ENCODE results near the gene PERM1. TPM values are rescaled to one million over a fixed set of nuclear protein-coding genes. Genes with fewer than 3 reads are reported as not detected.
A peak's percentile ranks its signal among the peaks of the same experiment; 100 is the strongest.
"Not testable (repeated sequence)": the region's sequence is repeated elsewhere in the genome, so short reads cannot be mapped to it uniquely, and the experiment has no call there.

Gene PERM1
- total RNA-seq, 1 experiment from 2014 or later = 0.18 TPM

DNA sequence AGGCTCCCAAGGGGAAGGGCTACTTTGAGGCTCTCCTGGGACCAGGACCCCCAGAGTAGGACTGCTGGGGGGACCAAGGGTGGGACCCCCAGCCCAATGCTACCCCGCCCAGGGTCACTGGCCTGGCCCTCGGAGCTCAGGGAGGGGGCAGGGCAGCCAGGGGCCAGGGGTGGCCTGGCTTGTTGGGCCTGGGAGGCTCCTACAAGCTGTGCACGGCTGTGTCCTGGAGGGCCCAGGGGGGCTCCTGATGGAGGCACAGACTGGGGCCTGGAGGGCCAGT is 15.8 kb upstream of the PERM1 start:
- no peak overlapping the region for H3K4me3 ChIP-seq (ENCODE audit: low read depth, low read length)
- H3K4me3 Mint-ChIP-seq (ENCODE audit: unreplicated experiment) = peak overlapping the region; percentile 48
- no peaks in the 10 kb centered on the region for H3K9me3 ChIP-seq
- no peaks in the 10 kb centered on the region for H3K4me1 Mint-ChIP-seq (ENCODE audit: low read depth, unreplicated experiment)
- no peak overlapping the region for H3K27ac Mint-ChIP-seq (ENCODE audit: unreplicated experiment)
- ChIA-PET POLR2A (interaction anchor here (1.0 kb wide), 1 partner anchor 16 kb away, joined by 3 read pairs; the partner anchor contains the start of gene ISG15), CTCF (no interaction called here)
- no peaks in the 10 kb centered on the region for H3K9me3 Mint-ChIP-seq (ENCODE audit: unreplicated experiment)
- no peaks in the 10 kb centered on the region for H3K27me3 Mint-ChIP-seq (ENCODE audit: insufficient read depth, unreplicated experiment)
- peak in 1 of 2 experiments; percentile 34 for DNase-seq
- H3K36me3 Mint-ChIP-seq (ENCODE audit: insufficient read depth, unreplicated experiment) = peaks cover 35% of the 10 kb centered on the region
- peaks cover 20% of the 10 kb centered on the region for H3K4me1 ChIP-seq
- no peak for TF ChIP-seq CTCF (IDR thresholded peaks at IDR 0.05; ENCODE audit: insufficient read depth in 1 of 2, low read depth in 1 of 2, low read length in 1 of 2, severe bottlenecking in 1 of 2, unreplicated experiment in 1 of 2)
- intact Hi-C loops (cut with micrococcal nuclease; ENCODE audit: unreplicated experiment) = loop anchor here (5.0 kb wide), 1 partner anchor 75 kb away; the partner anchor contains the start of gene RNF223
- BruUV-seq (replicated peaks) = no TSS peak
- no peaks in the 10 kb centered on the region for H3K36me3 ChIP-seq (ENCODE audit: control insufficient read depth, insufficient read depth, low read length)
- no peaks in the 10 kb centered on the region for H3K27me3 ChIP-seq (replicated peaks; ENCODE audit: control insufficient read depth, insufficient read depth, low read length)

DNA sequence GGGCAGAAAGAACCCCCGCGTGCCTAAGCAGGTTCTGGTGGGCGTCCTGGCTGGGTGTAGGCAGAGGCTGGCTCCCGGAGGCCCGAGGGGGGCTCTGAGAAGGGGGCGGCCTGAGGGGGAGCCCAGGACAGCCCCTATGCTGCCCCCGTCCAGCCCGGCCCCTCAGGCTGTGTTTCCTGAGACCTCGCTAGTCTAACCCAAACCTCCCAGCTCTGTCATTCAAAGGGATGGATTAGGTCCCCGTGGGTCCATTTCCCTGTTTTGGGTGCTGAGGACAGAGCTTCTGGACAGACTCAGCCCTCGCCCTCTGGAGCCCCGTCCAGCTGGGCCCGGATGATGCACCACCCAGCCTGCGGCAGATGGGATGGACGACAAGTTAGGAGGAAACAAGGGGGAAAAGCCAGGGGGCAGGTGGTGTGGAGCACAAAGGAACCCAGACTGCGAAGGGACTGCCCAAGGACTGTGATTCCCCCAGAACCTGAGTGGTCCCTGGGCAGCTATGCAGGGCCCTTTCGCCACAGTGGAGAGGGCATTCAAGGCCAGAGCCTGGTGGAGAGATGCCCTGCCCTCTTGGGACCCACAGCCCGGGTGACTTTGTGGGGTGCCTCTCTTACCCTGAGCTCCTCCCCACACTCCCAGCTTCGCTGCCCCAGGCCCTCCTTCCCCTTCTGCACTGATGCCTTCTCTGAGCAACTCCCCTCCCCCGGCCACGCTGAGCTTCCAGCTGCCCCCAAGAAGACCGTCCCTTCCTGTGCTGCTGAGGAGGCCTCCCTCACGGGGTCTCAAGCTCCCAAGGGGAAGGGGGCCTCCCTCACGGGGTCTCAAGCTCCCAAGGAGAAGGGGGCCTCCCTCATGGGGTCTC is 15.2 kb upstream of the PERM1 start:
- CTCF ChIA-PET = no interaction called here
- H3K27ac Mint-ChIP-seq (ENCODE audit: unreplicated experiment) = no peak overlapping the region
- POLR2A ChIA-PET = interaction anchor here (0.7 to 1.0 kb wide), 2 partner anchors 17 to 119 kb away, joined by 3 read pairs; partner anchors contain the start of genes C1orf159 and ISG15
- H3K4me3 Mint-ChIP-seq (ENCODE audit: unreplicated experiment) = peak overlapping the region; percentile 48
- peaks cover 36% of the 10 kb centered on the region for H3K36me3 Mint-ChIP-seq (ENCODE audit: insufficient read depth, unreplicated experiment)
- no peaks in the 10 kb centered on the region for H3K9me3 Mint-ChIP-seq (ENCODE audit: unreplicated experiment)
- peak in 1 of 2 experiments; percentile 42 for DNase-seq
- no peak for TF ChIP-seq CTCF (IDR thresholded peaks at IDR 0.05; ENCODE audit: insufficient read depth in 1 of 2, low read depth in 1 of 2, low read length in 1 of 2, severe bottlenecking in 1 of 2, unreplicated experiment in 1 of 2)
- H3K4me1 Mint-ChIP-seq (ENCODE audit: low read depth, unreplicated experiment) = no peaks in the 10 kb centered on the region
- no peaks in the 10 kb centered on the region for H3K27me3 Mint-ChIP-seq (ENCODE audit: insufficient read depth, unreplicated experiment)
- H3K4me3 ChIP-seq (ENCODE audit: low read depth, low read length) = no peak overlapping the region
- peaks cover 5% of the 10 kb centered on the region; the same call in 1 of the 2 replicates for H3K9me3 ChIP-seq
- intact Hi-C loops (cut with micrococcal nuclease; ENCODE audit: unreplicated experiment) = loop anchor here (5.0 kb wide), 1 partner anchor 75 kb away; the partner anchor contains the start of gene RNF223
- no peaks in the 10 kb centered on the region for H3K27me3 ChIP-seq (replicated peaks; ENCODE audit: control insufficient read depth, insufficient read depth, low read length)
- H3K36me3 ChIP-seq (ENCODE audit: control insufficient read depth, insufficient read depth, low read length) = no peaks in the 10 kb centered on the region
- BruUV-seq (replicated peaks) = no TSS peak
- peaks cover 19% of the 10 kb centered on the region for H3K4me1 ChIP-seq

GRCh38 chr1:995665-996633 is 14.1 kb upstream of the PERM1 start:
- Mint-ChIP-seq H3K36me3 (ENCODE audit: insufficient read depth, unreplicated experiment) (peaks cover 40% of the 10 kb centered on the region), H3K4me3 (ENCODE audit: unreplicated experiment) (peak overlapping the region; percentile 30), H3K4me1 (ENCODE audit: low read depth, unreplicated experiment) (no peaks in the 10 kb centered on the region), H3K27me3 (ENCODE audit: insufficient read depth, unreplicated experiment) (no peaks in the 10 kb centered on the region), H3K27ac (ENCODE audit: unreplicated experiment) (peak overlapping the region; percentile 21), H3K9me3 (ENCODE audit: unreplicated experiment) (no peaks in the 10 kb centered on the region)
- H3K36me3 ChIP-seq (ENCODE audit: control insufficient read depth, insufficient read depth, low read length) = no peaks in the 10 kb centered on the region
- no TSS peak for BruUV-seq (replicated peaks)
- H3K27me3 ChIP-seq (replicated peaks; ENCODE audit: control insufficient read depth, insufficient read depth, low read length) = no peaks in the 10 kb centered on the region
- no peak for TF ChIP-seq CTCF (IDR thresholded peaks at IDR 0.05; ENCODE audit: insufficient read depth in 1 of 2, low read depth in 1 of 2, low read length in 1 of 2, severe bottlenecking in 1 of 2, unreplicated experiment in 1 of 2)
- H3K9me3 ChIP-seq = peaks cover 8% of the 10 kb centered on the region; the same call in 1 of the 2 replicates
- peaks cover 19% of the 10 kb centered on the region for H3K4me1 ChIP-seq
- H3K4me3 ChIP-seq (ENCODE audit: low read depth, low read length) = no peak overlapping the region
- ChIA-PET POLR2A (no interaction called here), CTCF (no interaction called here)
- intact Hi-C loops (cut with micrococcal nuclease; ENCODE audit: unreplicated experiment) = loop anchor here (5.0 kb wide), 1 partner anchor 76 kb away; the partner anchor contains the start of gene RNF223
- DNase-seq = peak; percentile 74 to 84

DNA sequence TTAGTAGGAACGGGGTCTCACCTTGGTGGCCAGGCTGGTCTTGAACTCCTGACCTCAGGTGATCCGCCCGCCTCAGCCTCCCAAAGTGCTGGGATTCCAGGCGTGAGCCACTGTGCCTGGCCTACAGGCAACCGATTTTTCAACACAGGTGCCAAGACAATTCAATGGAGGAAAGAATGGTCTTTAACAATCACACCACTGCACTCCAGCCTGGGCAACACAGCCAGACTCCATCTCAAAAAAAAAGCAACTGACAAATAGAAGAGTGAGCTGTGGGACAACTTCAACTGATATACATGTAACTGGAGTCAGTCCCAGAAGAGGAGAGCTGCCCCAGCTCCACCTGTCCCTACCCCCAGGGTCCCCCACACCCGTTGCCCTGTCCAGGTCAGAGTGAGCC is 12.7 kb upstream of the PERM1 start:
- peaks cover 19% of the 10 kb centered on the region for H3K4me1 ChIP-seq
- H3K27me3 ChIP-seq (replicated peaks; ENCODE audit: control insufficient read depth, insufficient read depth, low read length); H3K4me1 Mint-ChIP-seq (ENCODE audit: low read depth, unreplicated experiment); intact Hi-C loops (cut with micrococcal nuclease; ENCODE audit: unreplicated experiment); POLR2A ChIA-PET; H3K4me3 ChIP-seq (ENCODE audit: low read depth, low read length); H3K36me3 ChIP-seq (ENCODE audit: control insufficient read depth, insufficient read depth, low read length); H3K9me3 ChIP-seq; CTCF ChIA-PET; H3K9me3 Mint-ChIP-seq (ENCODE audit: unreplicated experiment); H3K27me3 Mint-ChIP-seq (ENCODE audit: insufficient read depth, unreplicated experiment); DNase-seq; H3K27ac Mint-ChIP-seq (ENCODE audit: unreplicated experiment); BruUV-seq (replicated peaks); H3K4me3 Mint-ChIP-seq (ENCODE audit: unreplicated experiment): not testable (repeated sequence)
- H3K36me3 Mint-ChIP-seq (ENCODE audit: insufficient read depth, unreplicated experiment) = peaks cover 28% of the 10 kb centered on the region
